ENCODE results near the gene TPD52L1.
A peak's percentile ranks its signal among the peaks of the same experiment; 100 is the strongest.

The TPD52L1 gene
- total RNA-seq: 0 to 0.78 (median 0.10) reads per million in 9 experiments

GRCh38 chr6:125153391-125154117, at the start of gene TPD52L1:
TPD52L1 (plus strand) TSS chr6:125153773; CDS start chr6:125153952, 179 bp downstream.
- Mint-ChIP-seq H3K27ac (no peak within 1 kb of the TSS), H3K4me3 (peak within 1 kb of the TSS; percentile 60 to 68), H3K36me3 (ENCODE audit: insufficient read depth) (no peaks in the 10 kb centered on the region), H3K4me1 (ENCODE audit: low read depth in 2 of 2) (no peaks in the 10 kb centered on the region), H3K9me3 (no peaks in the 10 kb centered on the region), H3K27me3 (peaks cover 32 to 52% of the 10 kb centered on the region in 2 donors)
- peak; percentile 3 to 27 (median 16) for DNase-seq
- peak; percentile 83 for ATAC-seq (replicated peaks)

GRCh38 chr6:125104425-125104824, 49.1 kb upstream of the TPD52L1 start:
- DNase-seq: no peak
- peaks cover 10 to 11% of the 10 kb centered on the region in 2 donors for H3K27me3 Mint-ChIP-seq
- ATAC-seq (replicated peaks): no peak
- H3K4me3 Mint-ChIP-seq: no peak overlapping the region
- H3K27ac Mint-ChIP-seq: no peak overlapping the region
- no peaks in the 10 kb centered on the region for H3K4me1 Mint-ChIP-seq (ENCODE audit: low read depth in 2 of 2)
- peaks cover under 1 to 1% of the 10 kb centered on the region in 2 donors for H3K9me3 Mint-ChIP-seq
- H3K36me3 Mint-ChIP-seq (ENCODE audit: insufficient read depth): no peaks in the 10 kb centered on the region

GRCh38 chr6:125107048-125107447, 46.5 kb upstream of the TPD52L1 start:
- no peak for DNase-seq
- peaks cover 10 to 23% of the 10 kb centered on the region in 2 donors for H3K9me3 Mint-ChIP-seq
- ATAC-seq (replicated peaks): no peak
- no peaks in the 10 kb centered on the region for H3K4me1 Mint-ChIP-seq (ENCODE audit: low read depth in 2 of 2)
- H3K27ac Mint-ChIP-seq: no peak overlapping the region
- peaks cover 0 to 10% of the 10 kb centered on the region in 2 donors for H3K27me3 Mint-ChIP-seq
- no peaks in the 10 kb centered on the region for H3K36me3 Mint-ChIP-seq (ENCODE audit: insufficient read depth)
- no peak overlapping the region for H3K4me3 Mint-ChIP-seq

- Mint-ChIP-seq H3K4me1 (ENCODE audit: low read depth in 2 of 2) (no peaks in the 10 kb centered on the region), H3K27ac (no peak overlapping the region), H3K36me3 (ENCODE audit: insufficient read depth) (no peaks in the 10 kb centered on the region), H3K27me3 (peaks cover 0 to 10% of the 10 kb centered on the region in 2 donors), H3K4me3 (no peak overlapping the region), H3K9me3 (peaks cover 14 to 30% of the 10 kb centered on the region in 2 donors)
- DNase-seq: no peak
- no peak for ATAC-seq (replicated peaks)
Measured at GRCh38 chr6:125107896-125108295, 45.7 kb upstream of the TPD52L1 start.

GRCh38 chr6:125110056-125110455, 43.5 kb upstream of the TPD52L1 start:
- H3K27ac Mint-ChIP-seq: no peak overlapping the region
- H3K4me3 Mint-ChIP-seq: no peak overlapping the region
- DNase-seq (no peak), ATAC-seq (replicated peaks) (no peak)
- peaks cover 0 to 6% of the 10 kb centered on the region in 2 donors for H3K27me3 Mint-ChIP-seq
- no peaks in the 10 kb centered on the region for H3K36me3 Mint-ChIP-seq (ENCODE audit: insufficient read depth)
- H3K9me3 Mint-ChIP-seq: peaks cover 14 to 30% of the 10 kb centered on the region in 2 donors
- H3K4me1 Mint-ChIP-seq (ENCODE audit: low read depth in 2 of 2): no peaks in the 10 kb centered on the region

GRCh38 chr6:125111219-125111983, 42.2 kb upstream of the TPD52L1 start:
- Mint-ChIP-seq H3K4me1 (ENCODE audit: low read depth in 2 of 2) (no peaks in the 10 kb centered on the region), H3K27me3 (no peaks in the 10 kb centered on the region), H3K9me3 (peaks cover 13 to 30% of the 10 kb centered on the region in 2 donors), H3K4me3 (no peak overlapping the region), H3K27ac (no peak overlapping the region), H3K36me3 (ENCODE audit: insufficient read depth) (no peaks in the 10 kb centered on the region)
- ATAC-seq (replicated peaks) (no peak), DNase-seq (no peak)

- H3K27me3 Mint-ChIP-seq: no peaks in the 10 kb centered on the region
- ATAC-seq (replicated peaks) (no peak), DNase-seq (no peak)
- H3K9me3 Mint-ChIP-seq: peaks cover 13 to 30% of the 10 kb centered on the region in 2 donors
- no peaks in the 10 kb centered on the region for H3K36me3 Mint-ChIP-seq (ENCODE audit: insufficient read depth)
- H3K4me3 Mint-ChIP-seq: no peak overlapping the region
- no peaks in the 10 kb centered on the region for H3K4me1 Mint-ChIP-seq (ENCODE audit: low read depth in 2 of 2)
- no peak overlapping the region for H3K27ac Mint-ChIP-seq
Measured at GRCh38 chr6:125112934-125113333, 40.6 kb upstream of the TPD52L1 start.

- no peak overlapping the region for H3K4me3 Mint-ChIP-seq
- no peaks in the 10 kb centered on the region for H3K27me3 Mint-ChIP-seq
- ATAC-seq (replicated peaks) (no peak), DNase-seq (peak in 1 of 3 experiments; percentile 11)
- peaks cover 13 to 30% of the 10 kb centered on the region in 2 donors for H3K9me3 Mint-ChIP-seq
- H3K36me3 Mint-ChIP-seq (ENCODE audit: insufficient read depth): no peaks in the 10 kb centered on the region
- no peaks in the 10 kb centered on the region for H3K4me1 Mint-ChIP-seq (ENCODE audit: low read depth in 2 of 2)
- no peak overlapping the region for H3K27ac Mint-ChIP-seq
Measured at GRCh38 chr6:125114248-125114858, 39.2 kb upstream of the TPD52L1 start.

GRCh38 chr6:125116170-125116569, 37.4 kb upstream of the TPD52L1 start:
- no peaks in the 10 kb centered on the region for H3K4me1 Mint-ChIP-seq (ENCODE audit: low read depth in 2 of 2)
- no peak overlapping the region for H3K27ac Mint-ChIP-seq
- no peaks in the 10 kb centered on the region for H3K36me3 Mint-ChIP-seq (ENCODE audit: insufficient read depth)
- no peak for ATAC-seq (replicated peaks)
- H3K27me3 Mint-ChIP-seq: peaks cover 7 to 9% of the 10 kb centered on the region in 2 donors
- peaks cover 8 to 13% of the 10 kb centered on the region in 2 donors for H3K9me3 Mint-ChIP-seq
- no peak overlapping the region for H3K4me3 Mint-ChIP-seq
- no peak for DNase-seq

- H3K36me3 Mint-ChIP-seq (ENCODE audit: insufficient read depth): no peaks in the 10 kb centered on the region
- H3K4me3 Mint-ChIP-seq: no peak overlapping the region
- H3K27me3 Mint-ChIP-seq: peaks cover 9 to 12% of the 10 kb centered on the region in 2 donors
- H3K4me1 Mint-ChIP-seq (ENCODE audit: low read depth in 2 of 2): no peaks in the 10 kb centered on the region
- no peak for ATAC-seq (replicated peaks)
- peaks cover 4 to 7% of the 10 kb centered on the region in 2 donors for H3K9me3 Mint-ChIP-seq
- no peak for DNase-seq
- H3K27ac Mint-ChIP-seq: no peak overlapping the region
Measured at GRCh38 chr6:125116710-125117109, 36.9 kb upstream of the TPD52L1 start.

GRCh38 chr6:125117818-125118217, 35.8 kb upstream of the TPD52L1 start:
- H3K36me3 Mint-ChIP-seq (ENCODE audit: insufficient read depth): no peaks in the 10 kb centered on the region
- no peaks in the 10 kb centered on the region for H3K4me1 Mint-ChIP-seq (ENCODE audit: low read depth in 2 of 2)
- ATAC-seq (replicated peaks) (no peak), DNase-seq (no peak)
- no peaks in the 10 kb centered on the region for H3K9me3 Mint-ChIP-seq
- peaks cover 9 to 12% of the 10 kb centered on the region in 2 donors for H3K27me3 Mint-ChIP-seq
- no peak overlapping the region for H3K27ac Mint-ChIP-seq
- H3K4me3 Mint-ChIP-seq: no peak overlapping the region

- H3K4me3 Mint-ChIP-seq: no peak overlapping the region
Measured at GRCh38 chr6:125120054-125120590, 33.5 kb upstream of the TPD52L1 start.

GRCh38 chr6:125121894-125122293, 31.7 kb upstream of the TPD52L1 start:
- Mint-ChIP-seq H3K36me3 (ENCODE audit: insufficient read depth) (no peaks in the 10 kb centered on the region), H3K27ac (no peak overlapping the region), H3K9me3 (no peaks in the 10 kb centered on the region), H3K4me1 (ENCODE audit: low read depth in 2 of 2) (no peaks in the 10 kb centered on the region), H3K4me3 (no peak overlapping the region), H3K27me3 (peaks cover 9 to 25% of the 10 kb centered on the region in 2 donors)
- no peak for ATAC-seq (replicated peaks)
- DNase-seq: no peak

More at GRCh38 chr6:125120054-125120590, 33.5 kb upstream of the TPD52L1 start:
- H3K27me3 Mint-ChIP-seq: peaks cover 9 to 25% of the 10 kb centered on the region in 2 donors
- H3K9me3 Mint-ChIP-seq: no peaks in the 10 kb centered on the region
- H3K36me3 Mint-ChIP-seq (ENCODE audit: insufficient read depth): no peaks in the 10 kb centered on the region
- DNase-seq (no peak), ATAC-seq (replicated peaks) (no peak)
- no peak overlapping the region for H3K27ac Mint-ChIP-seq
- H3K4me1 Mint-ChIP-seq (ENCODE audit: low read depth in 2 of 2): no peaks in the 10 kb centered on the region
